Amniotic epithelial cell (primary cell): ENCODE data around the gene VMAC.

Experiments used
- DNase-seq: peaks from one replicate; pipeline ENCODE4 v3.0.0-alpha.2; 2010; ENCODE audit warnings: low read depth

The VMAC gene

DNA sequence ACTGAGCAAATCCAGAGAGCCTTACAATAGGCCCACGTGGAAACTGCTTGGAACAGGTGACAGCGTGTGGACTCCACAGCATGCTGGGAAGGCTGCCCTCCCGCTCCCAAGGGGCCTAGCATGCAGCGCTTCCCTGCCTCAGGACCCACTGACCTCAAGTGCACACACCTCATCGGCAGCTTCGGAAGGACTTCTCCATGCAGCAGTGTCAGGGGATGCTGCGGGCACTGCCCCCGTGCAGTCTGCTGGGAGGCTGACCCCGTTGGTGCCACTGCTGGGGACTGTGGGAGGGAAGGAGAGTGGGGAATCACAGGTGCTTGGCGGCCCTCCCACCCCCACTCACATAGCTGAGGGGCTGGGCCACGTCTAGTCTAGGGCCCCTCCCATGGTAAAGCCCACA, 26.6 kb downstream of the VMAC start:
- DNase-seq, result no peak

DNA sequence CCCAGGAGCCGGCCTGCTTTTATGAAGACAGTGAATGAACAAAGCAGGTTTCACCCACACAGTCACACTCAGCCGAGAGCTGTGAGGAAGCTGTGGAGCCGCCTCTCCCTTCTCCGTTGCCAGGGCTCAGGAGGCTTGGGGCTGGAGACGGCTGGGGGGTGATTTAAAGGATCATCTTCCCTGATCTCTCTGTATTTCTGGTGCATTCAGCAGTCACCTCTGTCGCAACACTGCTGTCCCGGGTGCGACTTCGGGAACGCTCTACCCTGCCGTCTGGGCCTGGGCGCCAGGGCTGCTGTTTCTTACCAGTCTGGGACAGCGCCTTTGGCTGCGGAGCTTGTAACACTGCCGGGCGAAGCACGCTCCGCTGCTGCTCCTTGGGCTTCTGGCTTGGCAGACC, 27.5 kb downstream of the VMAC start:
- no peak for DNase-seq

DNA sequence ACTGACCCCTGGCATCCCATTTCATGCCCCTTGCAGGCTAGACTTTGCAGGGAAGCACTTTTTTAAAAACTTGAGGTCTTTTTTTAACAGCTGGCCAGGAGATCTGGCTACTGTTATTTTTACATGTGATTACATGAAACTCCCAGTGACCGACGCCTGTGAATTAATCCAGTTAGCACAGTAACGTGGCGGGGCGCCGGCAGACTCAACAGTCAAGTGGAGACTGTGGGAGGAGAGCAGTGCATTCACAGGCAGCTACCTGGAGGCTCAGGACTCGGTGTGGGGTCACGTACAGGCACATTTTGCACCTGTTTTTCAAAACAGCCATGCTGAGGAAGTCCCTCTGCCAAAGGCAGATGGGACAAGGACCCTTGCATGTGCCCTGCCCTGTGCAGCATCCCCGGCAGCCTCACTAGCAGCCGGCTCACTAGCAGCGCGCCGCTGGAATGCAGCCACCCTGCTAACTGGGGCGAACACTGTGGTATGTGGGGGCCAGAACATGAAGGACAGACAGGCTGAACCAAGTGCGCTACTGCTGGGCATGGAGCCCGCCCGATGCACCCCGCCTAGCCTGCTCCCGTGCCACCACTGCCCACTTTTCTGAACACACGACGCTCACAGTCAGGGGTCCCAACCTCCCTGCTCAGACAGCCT, 28.1 kb downstream of the VMAC start:
- no peak for DNase-seq

DNA sequence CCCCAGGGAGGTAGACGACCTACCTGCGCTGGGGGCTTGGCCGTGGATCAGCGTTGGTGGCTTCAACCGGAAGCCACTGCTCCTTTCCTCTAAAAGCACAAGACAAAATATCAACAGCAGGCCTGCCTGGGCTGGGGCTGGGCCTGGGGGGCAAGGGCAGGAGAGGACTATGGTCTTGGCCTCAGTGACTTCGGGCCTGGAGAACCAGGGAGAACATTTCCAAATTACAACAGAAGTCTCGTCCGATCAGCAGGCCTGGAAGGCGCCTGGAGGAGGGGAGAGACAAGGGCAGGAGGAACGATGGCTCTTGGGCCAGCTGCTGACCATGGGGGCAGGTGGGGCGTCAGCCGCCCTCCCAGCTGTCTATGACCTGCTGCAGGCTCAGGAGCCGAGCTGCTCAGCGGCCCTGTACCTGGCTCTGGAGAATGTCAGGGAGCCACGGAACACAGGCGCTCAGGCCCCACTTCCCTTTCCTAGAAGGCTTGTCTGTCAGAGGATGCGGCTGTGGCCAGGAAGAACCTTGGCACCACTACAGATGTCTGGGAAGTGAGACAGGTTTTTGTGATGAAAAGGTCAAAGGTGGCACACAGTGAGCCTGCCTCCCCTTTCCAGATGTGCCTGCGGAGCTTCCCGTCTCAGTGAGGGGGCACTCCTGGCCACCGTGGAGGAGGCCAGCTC, 28.9 kb downstream of the VMAC start:
- no peak for DNase-seq

DNA sequence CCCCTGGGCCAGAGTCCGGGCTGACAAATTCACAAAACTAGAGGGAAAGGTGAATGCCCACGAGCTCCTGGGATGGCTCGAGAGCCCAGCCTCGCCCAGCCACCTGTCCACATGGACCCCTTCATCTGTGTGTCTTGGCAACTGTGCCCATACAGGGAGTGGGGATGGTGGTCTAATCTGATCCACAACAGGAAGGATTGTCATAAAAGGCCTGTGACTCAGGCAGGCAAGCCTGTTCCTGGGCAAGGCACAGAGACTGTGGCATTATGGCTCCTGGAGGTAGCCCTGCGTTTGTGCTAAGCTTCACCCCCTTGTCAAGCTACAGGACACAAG, 29.4 kb downstream of the VMAC start:
- DNase-seq, result no peak

DNA sequence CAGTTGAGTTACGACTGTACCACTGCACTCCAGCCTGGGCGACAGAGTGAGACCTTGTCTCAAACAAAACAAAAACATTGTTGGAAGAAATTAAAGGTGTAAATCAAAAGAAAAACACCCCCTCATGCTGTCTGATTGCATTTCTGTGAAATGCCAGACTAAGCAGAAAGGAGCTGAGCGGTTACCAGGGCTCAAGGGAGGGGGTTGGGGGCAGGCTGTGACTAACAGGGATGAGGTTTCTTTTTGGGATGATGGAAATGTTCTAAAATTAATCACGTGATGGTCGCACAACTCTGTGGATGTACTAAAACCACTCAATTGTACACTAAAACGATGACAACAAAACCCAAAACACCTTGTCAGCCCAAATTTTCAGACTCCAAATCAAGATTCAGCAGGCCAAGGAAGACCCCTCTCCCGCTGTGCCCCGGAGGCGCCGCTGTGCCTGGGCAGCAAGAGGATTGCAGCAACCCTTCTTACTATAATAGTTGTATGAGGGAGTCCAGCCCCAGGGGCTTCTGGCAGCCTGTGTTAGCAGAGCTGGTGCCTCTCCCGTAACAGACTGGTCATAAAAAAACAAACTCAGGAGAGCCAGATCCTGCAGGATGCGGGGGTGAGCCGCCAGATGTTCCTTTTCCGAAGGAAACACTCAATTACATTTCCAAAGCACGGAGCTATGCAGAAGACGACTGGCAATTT, 30.3 kb downstream of the VMAC start:
- DNase-seq, result peak; percentile 59

DNA sequence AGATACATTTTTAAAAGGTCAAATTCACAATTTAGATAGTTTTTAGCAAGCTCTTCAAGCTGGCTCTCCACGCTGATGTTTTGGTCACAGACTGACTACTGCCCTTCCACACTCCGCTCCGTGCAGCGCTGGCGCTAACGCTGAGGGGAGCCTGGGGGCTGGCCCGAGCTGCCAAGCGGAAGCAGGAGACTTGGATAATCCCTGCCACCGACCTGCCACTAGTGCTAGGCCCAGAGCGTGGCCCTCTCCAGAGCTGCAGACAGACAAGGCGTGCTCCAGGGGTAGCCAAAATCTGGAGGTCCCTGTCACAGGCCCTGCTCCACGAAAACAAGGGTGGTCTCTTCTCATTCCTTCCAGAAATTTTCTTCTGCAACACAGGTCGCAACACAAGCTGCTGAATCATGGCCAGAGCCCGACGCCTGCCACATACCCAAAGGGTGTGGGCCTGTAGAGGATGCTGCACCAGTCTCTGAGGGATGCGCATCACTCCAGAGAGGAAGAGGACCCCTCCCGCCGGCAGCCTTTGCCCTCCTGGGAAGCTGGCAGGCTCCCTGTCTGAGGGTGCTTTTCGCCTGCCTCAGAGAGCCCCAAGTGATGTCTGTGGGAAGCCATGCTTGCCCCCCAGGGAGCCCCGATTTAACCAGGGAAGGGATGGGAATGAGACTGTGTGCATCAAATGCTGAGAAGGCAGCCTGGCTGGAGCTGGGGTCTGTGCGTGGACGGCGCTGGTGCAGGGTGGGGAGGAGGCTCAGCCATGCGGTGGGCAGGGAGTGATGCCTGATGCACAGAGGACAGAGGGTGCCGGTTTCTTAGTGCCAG, 31.0 kb downstream of the VMAC start:
- no peak for DNase-seq

DNA sequence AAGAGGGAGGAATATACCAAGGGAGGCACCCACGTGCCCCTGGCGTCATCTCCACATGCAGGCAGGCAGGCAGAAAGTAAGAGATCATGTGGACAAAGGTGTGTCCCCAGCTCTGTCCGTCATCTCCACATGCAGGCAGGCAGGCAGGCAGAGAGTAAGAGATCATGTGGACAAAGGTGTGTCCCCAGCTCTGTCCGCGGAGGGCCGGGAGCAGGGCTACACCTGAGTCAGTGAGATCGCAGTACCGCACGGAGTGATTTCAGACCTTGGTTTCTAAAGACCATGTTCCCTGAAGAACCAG, 31.6 kb downstream of the VMAC start:
- no peak for DNase-seq

DNA sequence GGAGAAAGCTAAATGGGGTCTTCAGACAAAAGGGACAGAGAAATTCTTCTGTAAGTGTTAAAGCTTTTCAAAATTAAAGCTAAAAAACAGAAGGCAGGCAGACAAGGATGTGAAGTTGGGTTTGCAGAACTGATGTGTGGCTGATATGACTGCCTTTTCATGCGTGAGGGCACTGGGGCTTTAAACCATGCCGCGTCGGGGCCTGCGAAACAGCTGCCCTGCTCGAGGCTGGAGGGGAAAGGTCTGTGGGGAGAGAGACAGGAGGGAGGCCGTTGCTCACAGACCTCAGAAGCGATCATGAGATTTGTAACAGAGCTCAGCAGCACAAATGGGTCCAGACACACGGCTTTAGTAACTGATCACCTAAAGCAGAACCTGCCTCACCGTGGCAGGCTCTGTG, 32.9 kb downstream of the VMAC start:
- no peak for DNase-seq

DNA sequence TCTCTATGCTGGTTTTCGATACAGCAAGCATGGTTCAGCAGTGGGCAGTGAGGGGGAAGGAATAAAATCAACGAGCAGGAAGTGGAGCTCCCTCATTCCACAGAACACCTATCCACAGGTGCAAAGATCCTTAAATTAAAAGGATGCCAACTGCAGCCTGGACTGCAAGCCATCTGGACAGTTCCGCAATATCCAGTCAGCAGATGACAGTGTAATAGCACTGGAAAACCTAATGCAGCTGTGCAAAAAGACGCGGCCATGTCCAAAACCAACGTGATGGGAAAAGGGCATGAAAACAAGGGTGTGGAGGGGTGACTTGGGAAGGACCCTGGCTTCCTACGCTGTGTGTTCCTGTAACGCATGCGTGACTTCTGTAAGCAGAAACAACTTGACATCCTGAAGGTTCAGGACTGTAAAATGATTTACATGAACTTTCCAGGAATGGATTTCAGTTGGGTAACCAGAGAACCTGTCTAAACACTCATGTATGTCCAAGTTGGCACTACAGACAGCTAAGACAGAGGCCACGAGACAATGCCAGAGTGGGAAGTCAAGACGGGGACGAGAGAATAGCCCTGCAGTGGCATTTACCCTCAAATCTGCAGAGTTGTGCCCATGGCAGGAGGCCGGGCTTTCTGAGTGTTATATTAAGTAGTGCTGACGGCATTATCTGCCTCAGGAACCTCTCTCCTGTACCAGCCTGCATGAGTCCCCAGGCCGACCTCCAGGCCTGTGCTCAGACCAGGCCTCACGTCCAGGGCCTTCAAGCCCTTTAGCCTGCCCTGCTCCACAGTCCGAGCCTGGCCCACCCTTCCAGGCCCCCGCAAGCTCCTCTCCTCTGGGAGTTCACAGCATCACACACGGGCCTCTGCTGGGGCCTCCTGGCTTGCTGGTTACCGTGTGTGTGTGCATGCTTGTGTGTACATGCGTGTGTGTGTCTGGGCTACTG, 35.9 kb downstream of the VMAC start:
- no peak for DNase-seq

DNA sequence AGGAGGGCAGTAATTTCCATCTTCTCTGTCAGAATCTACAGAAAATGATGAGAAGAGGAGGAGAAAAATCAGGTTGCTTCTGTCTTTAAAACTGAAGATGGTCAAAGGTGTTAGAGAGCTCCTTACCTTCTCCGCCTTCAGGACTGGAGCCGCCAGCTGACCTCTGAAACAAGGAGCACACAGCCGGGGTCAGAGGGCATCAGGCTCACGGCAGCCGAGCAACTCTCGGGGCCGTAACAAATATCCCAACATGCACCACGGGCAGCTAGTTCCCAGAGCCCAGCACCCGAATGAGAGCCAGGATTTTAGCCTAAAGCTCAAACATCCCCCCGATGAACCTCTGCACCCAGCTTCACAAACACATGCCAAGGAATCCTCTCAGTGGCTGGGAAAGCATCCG, 37.0 kb downstream of the VMAC start:
- DNase-seq, result no peak

DNA sequence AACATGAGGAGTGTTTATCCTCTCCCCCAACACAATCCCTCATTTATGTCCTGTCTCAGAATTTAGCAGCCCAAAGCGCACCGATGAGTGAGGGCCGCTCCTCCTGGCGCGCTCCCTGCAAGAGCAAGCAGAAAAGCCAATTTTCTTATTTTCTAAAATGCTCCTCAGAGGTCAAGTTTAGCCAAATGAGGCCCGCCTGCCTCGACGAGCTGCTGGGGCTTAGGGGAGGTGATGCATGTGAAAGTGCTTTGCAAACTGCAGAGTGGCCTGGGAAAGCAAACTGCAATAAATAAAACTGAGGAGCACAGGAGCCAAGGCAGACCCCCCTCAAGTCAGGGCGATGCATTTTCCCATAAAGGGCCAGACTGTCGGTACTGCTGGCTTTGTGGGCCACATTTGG, 38.4 kb downstream of the VMAC start:
- no peak for DNase-seq

DNA sequence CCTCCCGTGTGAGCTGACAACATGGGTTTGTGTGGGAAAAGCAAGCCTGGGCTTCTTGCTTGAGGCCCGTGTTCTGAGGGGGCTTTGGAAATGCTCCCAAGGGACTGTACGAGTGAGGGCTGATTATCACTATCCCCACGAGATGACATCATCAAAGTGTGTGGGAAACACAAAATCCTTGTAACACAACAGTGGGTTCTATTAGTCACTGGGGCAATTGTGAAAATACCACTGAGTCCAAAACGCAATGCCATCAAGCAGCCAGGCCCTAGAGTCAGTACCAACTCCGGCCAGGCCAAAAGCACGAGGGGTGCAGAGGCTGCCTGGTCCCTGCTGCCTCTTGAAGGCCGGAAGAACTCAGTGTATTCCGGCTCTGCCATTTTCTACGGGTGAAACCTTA, 39.0 kb downstream of the VMAC start:
- peak; percentile 82 for DNase-seq

DNA sequence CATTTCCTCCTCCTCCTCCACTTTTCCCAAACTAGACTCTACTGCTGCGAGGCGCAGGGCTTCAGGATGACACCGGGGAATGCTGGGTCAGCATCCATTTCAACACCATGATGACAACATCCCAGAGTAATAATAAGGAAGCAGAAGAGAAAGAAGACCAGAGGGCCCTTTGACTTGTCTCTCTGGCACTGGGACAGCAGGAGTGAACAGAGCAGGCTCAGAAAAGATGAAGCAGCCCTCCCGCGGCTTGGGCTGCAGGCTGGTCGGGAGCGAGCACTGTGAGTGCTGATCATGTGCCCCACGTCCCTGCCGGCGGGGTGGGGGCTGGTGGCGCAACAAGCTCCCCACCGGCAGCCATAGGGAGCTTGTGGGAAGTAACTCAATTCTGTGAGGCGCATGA, 42.8 kb downstream of the VMAC start:
- DNase-seq, result peak; percentile 81

DNA sequence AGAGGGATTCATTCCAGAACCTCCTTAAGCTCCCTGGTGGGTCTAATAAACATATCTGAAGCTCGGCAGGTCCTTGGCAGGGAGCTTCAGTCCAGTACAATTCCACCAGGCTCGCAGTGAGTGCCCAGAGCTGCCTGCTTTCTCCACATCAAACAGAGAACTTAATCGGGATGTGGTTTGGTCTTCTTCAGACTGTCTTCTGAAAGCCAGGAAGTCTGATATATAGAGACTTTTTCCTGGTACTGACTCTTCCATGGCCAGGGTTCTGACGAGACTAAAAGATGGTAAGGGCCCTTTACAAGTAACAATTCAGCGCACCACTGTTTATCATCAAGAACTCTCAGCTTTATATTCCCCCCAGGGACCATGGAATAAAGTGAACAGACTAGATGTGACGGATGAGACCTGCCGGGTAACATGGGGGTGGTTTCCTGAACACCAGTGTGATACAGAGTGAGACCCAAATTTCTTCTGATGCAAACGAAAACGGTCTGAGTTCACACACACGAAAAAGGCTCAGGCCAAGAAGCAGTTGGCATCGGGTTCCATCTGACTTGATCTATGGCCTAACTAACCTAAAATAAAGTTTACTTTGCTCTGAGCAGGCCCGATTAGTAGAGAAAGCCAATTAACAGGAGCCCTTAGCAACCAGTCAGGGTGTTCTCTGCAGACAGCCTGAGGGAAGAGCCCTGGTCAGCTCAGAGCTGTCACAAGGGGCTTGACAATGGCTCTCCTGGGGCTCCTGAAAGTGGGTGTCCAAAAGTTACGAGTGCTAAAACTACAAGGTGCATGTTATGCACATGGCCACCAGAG, 44.3 kb downstream of the VMAC start:
- peak; percentile 48 for DNase-seq

DNA sequence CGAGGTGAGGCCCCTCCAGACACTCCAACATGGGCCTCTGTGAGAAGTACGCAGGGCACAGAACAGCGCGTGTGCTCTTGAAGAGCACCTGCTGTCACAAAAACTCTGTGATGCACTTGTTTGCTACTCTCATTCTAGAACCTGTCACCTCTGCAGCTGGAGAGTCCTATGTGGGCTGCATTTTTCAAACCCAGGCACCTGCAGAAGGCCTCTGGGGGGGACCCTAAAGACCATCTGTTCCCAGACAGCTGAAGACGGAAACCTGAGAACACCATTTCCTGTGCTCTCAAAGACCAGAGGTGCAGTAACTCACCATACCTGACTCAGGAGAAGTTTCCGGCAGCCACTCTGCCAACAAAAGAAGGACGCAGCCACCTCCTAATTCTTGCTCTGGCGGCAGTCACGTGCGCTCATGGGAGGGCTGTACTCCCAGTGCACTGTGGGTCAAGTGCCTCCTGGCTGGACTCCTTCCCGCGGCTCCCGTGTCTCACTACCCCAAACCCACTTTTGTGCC, 45.2 kb downstream of the VMAC start:
- no peak for DNase-seq

DNA sequence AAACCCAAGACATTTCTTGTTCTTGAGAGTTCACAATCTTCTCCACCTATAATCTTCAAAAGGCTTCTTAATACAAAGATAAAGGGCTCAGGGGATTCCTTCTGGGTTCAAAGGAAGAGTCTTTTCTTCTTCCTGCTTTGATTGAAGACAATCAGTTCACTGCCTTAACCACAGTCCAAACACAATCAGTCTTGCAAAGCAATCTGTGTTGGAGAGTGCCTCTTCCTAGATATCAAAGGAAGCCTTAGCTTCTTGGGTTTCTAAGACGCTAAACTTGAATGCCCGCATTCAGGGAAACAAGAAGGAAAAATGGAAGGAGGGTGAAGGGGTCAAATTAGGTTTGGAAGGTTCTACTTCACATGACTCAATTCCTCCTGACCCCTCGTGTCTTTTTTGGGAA, 46.1 kb downstream of the VMAC start:
- no peak for DNase-seq

DNA sequence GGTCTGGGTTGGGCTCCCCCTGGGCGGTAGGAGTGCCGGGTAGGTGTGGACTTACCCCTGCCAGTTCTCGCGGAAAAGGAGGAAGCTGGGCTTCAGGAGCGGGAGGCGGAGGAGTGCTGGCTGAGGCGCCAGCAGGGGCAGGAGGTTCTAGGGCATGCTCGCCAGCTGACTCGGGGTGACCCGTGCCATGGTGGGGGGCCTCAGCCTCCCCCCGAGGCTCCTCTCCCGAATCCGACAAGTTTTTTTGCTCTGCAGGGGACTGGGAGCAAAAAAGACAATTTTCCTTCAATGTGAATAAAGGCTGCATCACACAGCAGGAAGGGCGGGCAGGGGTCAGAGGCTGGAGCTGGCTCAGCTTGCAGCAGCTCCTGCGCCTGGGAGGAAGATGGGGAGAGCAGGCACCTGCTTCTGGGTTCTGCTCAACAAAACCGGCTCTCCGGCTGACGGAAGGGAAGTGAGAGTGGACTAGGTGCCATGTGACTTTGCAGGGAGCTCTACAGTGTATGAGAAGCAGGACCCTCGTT, 46.7 kb downstream of the VMAC start:
- DNase-seq, result no peak

DNA sequence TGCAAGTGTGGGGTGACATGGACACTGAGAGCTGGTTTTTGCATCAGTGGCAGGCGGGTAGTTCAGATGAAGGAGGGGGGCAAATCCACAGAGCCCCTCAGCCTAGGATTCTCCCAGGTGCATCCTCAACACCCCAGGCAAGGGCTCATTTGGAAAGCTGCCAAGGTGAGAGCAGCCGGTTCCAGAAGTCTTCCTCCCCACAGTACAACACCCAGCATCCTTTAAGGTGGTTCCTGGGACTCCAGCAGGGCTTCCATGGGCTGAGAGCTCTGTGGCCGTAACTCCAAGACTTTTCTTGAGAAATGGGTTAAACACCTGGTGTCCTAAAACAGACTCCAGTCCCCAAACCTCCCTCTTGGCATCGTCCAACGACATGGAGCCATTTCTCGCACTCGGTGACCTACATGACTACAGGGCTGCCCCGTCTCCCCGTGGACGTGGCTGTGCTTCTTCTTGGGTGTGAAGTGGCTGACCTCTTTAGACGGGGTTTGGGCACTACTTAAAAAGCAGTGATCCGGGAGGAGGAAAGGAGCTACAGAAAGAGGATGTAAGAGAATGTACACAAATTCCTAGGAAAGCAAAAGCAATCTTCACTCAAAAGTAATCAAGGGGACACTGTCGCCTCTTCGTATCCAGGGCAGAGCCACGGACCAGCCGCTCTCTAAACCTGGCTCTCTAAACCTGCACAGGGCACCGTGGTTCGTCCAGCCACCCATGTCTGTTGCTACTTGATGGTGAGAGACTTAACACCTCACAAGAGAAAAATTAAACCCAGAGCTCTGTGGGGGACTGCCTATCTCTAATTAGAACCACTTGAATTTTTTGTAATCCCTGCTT, 47.7 kb downstream of the VMAC start:
- DNase-seq, result no peak
